ENCODE results near the gene NEXMIF.

NEXMIF gene

GRCh38 chrX:74800062-74800461 lies 125.2 kb downstream of the NEXMIF start:
- CTCF ChIA-PET, result interaction anchor here (1.2 kb wide), 1 partner anchor 18 kb away, joined by 3 read pairs; no protein-coding TSS in a partner anchor

GRCh38 chrX:74797338-74797887 lies 127.8 kb downstream of the NEXMIF start:
- TF ChIP-seq, protein P1, sequence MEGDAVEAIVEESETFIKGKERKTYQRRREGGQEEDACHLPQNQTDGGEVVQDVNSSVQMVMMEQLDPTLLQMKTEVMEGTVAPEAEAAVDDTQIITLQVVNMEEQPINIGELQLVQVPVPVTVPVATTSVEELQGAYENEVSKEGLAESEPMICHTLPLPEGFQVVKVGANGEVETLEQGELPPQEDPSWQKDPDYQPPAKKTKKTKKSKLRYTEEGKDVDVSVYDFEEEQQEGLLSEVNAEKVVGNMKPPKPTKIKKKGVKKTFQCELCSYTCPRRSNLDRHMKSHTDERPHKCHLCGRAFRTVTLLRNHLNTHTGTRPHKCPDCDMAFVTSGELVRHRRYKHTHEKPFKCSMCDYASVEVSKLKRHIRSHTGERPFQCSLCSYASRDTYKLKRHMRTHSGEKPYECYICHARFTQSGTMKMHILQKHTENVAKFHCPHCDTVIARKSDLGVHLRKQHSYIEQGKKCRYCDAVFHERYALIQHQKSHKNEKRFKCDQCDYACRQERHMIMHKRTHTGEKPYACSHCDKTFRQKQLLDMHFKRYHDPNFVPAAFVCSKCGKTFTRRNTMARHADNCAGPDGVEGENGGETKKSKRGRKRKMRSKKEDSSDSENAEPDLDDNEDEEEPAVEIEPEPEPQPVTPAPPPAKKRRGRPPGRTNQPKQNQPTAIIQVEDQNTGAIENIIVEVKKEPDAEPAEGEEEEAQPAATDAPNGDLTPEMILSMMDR (IDR thresholded peaks at IDR 0.05; ENCODE audit: control extremely low read depth, extremely low read depth, low read depth, missing control alignments), result no peak
- ChIA-PET POLR2A (no interaction called here), CTCF (no interaction called here)
- no peak for DNase-seq (ENCODE audit: extremely low spot score)

More at GRCh38 chrX:74800062-74800461, 125.2 kb downstream of the NEXMIF start:
- DNase-seq (ENCODE audit: extremely low spot score), result no peak
- POLR2A ChIA-PET, result no interaction called here
- TF ChIP-seq, protein P1 (IDR thresholded peaks at IDR 0.05; ENCODE audit: control extremely low read depth, extremely low read depth, low read depth, missing control alignments), result no peak

- TF ChIP-seq, protein P1 (IDR thresholded peaks at IDR 0.05; ENCODE audit: control extremely low read depth, extremely low read depth, low read depth, missing control alignments), result no peak
- DNase-seq (ENCODE audit: extremely low spot score), result no peak
- CTCF ChIA-PET, result no interaction called here
Observed at GRCh38 chrX:74788545-74789086, 136.6 kb downstream of the NEXMIF start.

DNA sequence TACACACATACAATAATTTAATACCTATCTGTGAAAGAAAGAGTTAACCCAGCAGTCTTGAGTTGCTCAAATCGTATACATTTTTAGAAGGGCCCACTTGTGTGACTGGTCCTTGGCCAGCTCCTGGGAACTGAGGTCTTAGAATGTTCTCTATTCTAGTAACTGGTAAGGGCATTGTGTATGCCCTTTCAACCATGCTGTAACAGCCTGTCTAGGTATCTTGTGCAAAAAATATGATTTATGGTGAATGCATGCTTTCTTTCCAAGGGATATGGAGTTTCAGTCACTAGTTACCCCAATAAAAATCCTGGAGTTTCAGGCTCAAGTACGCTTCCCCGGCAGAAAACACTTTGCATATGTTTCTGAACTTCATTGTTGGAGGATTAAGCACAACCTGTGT lies 140.6 kb downstream of the NEXMIF start:
- CTCF ChIA-PET, result no interaction called here
- TF ChIP-seq, protein P1 (IDR thresholded peaks at IDR 0.05; ENCODE audit: control extremely low read depth, extremely low read depth, low read depth, missing control alignments), result no peak

More at GRCh38 chrX:74788545-74789086, 136.6 kb downstream of the NEXMIF start:
- POLR2A ChIA-PET, result no interaction called here

GRCh38 chrX:74781507-74782034 lies 143.7 kb downstream of the NEXMIF start:
- POLR2A ChIA-PET, result interaction anchor here (1.1 to 1.3 kb wide), 2 partner anchors 108 to 144 kb away, joined by 3 to 5 read pairs; partner anchors contain the start of gene NEXMIF
- TF ChIP-seq, protein P1 (IDR thresholded peaks at IDR 0.05; ENCODE audit: control extremely low read depth, extremely low read depth, low read depth, missing control alignments), result no peak
- DNase-seq (ENCODE audit: extremely low spot score), result peak; percentile 7
- CTCF ChIA-PET, result interaction anchor here (0.8 to 1.4 kb wide), 3 partner anchors 14 to 30 kb away, joined by 3 to 7 read pairs (median 3); no protein-coding TSS in a partner anchor

More for the DNA sequence above, 140.6 kb downstream of the NEXMIF start:
- POLR2A ChIA-PET, result no interaction called here
- no peak for DNase-seq (ENCODE audit: extremely low spot score)

DNA sequence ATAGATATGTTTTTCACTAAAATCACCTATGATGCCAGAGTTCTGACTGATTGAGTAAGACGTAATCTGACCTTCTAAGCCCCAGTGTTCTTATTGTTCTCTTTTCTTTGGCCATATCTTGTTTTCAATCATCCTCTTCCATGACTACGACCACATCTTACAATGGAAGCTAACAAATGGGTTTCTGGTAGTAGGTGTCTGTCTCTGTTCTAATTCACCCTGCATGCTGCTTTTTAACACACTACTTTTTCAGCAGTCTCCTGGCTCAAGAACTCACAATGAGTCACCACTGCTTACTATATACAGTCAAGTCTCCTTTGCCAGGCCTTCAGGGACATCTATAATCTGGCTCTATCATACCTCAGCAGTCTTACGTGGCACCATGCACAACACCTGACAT lies 146.1 kb downstream of the NEXMIF start:
- POLR2A ChIA-PET, result no interaction called here
- TF ChIP-seq, protein P1 (IDR thresholded peaks at IDR 0.05; ENCODE audit: control extremely low read depth, extremely low read depth, low read depth, missing control alignments), result no peak
- CTCF ChIA-PET, result no interaction called here
- DNase-seq (ENCODE audit: extremely low spot score), result peak; percentile 8

Measured in GM10248 (cell line).